OCI-LY7 (cell line): ENCODE results near the gene RAB7A.

Source experiments
- EZH2phosphoT487 ChIP-seq: fragments of 200-600 bp; sonication (generic); IDR thresholded peaks from 2 replicates; pipeline ENCODE4 v1.6.1; 2018; ENCODE audit warnings: low read depth, borderline replicate concordance, mild to moderate bottlenecking, mixed run types, antibody characterized with exemption, low read length, moderate library complexity, mixed read lengths
- TF ChIP-seq, protein P1 (sequence below): fragments of 200-600 bp; sonication (generic); conservative IDR thresholded peaks from 2 replicates; pipeline ENCODE4 v1.5.1; 2014; ENCODE audit warnings: mild to moderate bottlenecking, antibody characterized with exemption, low read length, moderate library complexity, mixed read lengths

DNA sequence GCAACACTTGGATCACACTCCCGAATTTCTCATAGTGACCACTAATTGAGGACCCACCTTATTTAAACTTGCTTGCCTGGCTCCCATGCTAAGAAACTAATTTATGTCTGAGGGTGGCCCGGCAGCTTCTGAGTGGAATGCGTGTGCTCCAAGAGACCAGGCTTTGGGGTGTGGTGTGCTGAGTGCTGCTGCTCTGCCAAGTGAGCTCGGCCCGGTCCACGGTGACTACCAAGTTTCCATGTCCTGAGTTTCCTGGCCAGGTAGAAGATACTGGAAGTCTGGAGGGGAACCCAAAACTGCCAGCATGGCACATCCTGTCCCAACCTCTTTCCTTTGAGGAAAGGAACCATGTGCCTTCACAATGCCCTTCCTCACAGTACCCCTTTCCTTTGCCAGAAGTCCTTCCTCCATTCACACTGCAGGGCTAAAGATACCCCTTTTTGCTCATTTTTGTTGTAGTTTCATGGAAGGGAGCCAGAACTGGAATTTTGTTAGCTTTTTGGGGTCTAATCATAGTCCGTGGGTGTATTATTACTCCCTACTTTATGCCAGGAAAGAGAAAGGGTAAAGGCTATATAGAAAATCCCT, 94.4 kb downstream of the RAB7A start:
- TF ChIP-seq, protein P1, sequence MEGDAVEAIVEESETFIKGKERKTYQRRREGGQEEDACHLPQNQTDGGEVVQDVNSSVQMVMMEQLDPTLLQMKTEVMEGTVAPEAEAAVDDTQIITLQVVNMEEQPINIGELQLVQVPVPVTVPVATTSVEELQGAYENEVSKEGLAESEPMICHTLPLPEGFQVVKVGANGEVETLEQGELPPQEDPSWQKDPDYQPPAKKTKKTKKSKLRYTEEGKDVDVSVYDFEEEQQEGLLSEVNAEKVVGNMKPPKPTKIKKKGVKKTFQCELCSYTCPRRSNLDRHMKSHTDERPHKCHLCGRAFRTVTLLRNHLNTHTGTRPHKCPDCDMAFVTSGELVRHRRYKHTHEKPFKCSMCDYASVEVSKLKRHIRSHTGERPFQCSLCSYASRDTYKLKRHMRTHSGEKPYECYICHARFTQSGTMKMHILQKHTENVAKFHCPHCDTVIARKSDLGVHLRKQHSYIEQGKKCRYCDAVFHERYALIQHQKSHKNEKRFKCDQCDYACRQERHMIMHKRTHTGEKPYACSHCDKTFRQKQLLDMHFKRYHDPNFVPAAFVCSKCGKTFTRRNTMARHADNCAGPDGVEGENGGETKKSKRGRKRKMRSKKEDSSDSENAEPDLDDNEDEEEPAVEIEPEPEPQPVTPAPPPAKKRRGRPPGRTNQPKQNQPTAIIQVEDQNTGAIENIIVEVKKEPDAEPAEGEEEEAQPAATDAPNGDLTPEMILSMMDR: no peak
- no peak for TF ChIP-seq EZH2phosphoT487
